Measurements from ENCODE around the gene APEH.

GRCh38 chr3:49732597-49732996 lies 58.4 kb downstream of the APEH start:
- TF ChIP-seq CTCF (IDR thresholded peaks at IDR 0.05; ENCODE audit: poor library complexity, severe bottlenecking) (no peak), POLR2AphosphoS5 (IDR thresholded peaks at IDR 0.05) (no peak), EP300 (conservative IDR thresholded peaks at IDR 0.05; ENCODE audit: poor library complexity, severe bottlenecking) (no peak), REST (IDR thresholded peaks at IDR 0.05; ENCODE audit: borderline replicate concordance) (no peak), TAF1 (IDR thresholded peaks at IDR 0.05; ENCODE audit: low read depth) (no peak), SMC3 (conservative IDR thresholded peaks at IDR 0.05; ENCODE audit: poor library complexity) (no peak), EZH2 (IDR thresholded peaks at IDR 0.05; ENCODE audit: borderline replicate concordance, insufficient read depth, low read length, poor library complexity, severe bottlenecking) (no peak), MXI1 (conservative IDR thresholded peaks at IDR 0.05; ENCODE audit: poor library complexity, severe bottlenecking) (no peak), RAD21 (conservative IDR thresholded peaks at IDR 0.05) (no peak)

All from neural cell (in vitro differentiated cells).